Activated T-cell treated with anti-CD3 and anti-CD28 coated beads, Interleukin-2, amount 50 U/mL, for 4 hours (primary cell): Measurements from ENCODE around the gene ARL5A. TPM values are rescaled to one million over a fixed set of nuclear protein-coding genes. Genes with fewer than 3 reads are reported as not detected.
A peak's percentile ranks its signal among the peaks of the same experiment; 100 is the strongest.

Source experiments
- ATAC-seq, 2 donors: fragments of 200-7000 bp; cut with Tn5 transposase; one replicate each; pipeline ENCODE4 v1.10.0; 2021
- DNase-seq: peaks from one replicate; pipeline ENCODE4 v3.0.0-alpha.2; 2020
- H3K27me3 Mint-ChIP-seq: one replicate; pipeline ENCODE4 v1.8.0; 2021; ENCODE audit warnings: low read depth, mixed read lengths
- H3K36me3 Mint-ChIP-seq: one replicate; pipeline ENCODE4 v1.8.0; 2022; ENCODE audit warnings: mixed read lengths; ENCODE audit not compliant: insufficient read depth
- H3K4me1 Mint-ChIP-seq: one replicate; pipeline ENCODE4 v1.8.0; 2021; ENCODE audit warnings: low read depth, mixed read lengths
- H3K4me3 Mint-ChIP-seq: one replicate; pipeline ENCODE4 v1.8.0; 2021; ENCODE audit warnings: mild to moderate bottlenecking, moderate library complexity, mixed read lengths
- H3K9me3 Mint-ChIP-seq: one replicate; pipeline ENCODE4 v1.8.0; 2021; ENCODE audit warnings: mixed read lengths
- total RNA-seq, 3 donors: library from RNA; stranded (reverse); gene quantifications; one replicate each; pipeline ENCODE4 v1.2.1, GENCODE V29; 2021

ARL5A gene
- total RNA-seq, 3 donors from 2014 or later: 68.7 to 83.1 (median 81.2) TPM

GRCh38 chr2:151775057-151775740 is 53.0 kb downstream of the ARL5A start:
- Mint-ChIP-seq H3K4me3 (no peak overlapping the region), H3K4me1 (peaks cover 7% of the 10 kb centered on the region), H3K36me3 (peaks cover 42% of the 10 kb centered on the region), H3K27me3 (no peaks in the 10 kb centered on the region), H3K9me3 (peaks cover 3% of the 10 kb centered on the region)
- ATAC-seq (no peak), DNase-seq (no peak)

- Mint-ChIP-seq H3K9me3 (peaks cover 10% of the 10 kb centered on the region), H3K27me3 (no peaks in the 10 kb centered on the region), H3K4me1 (peaks cover 7% of the 10 kb centered on the region), H3K36me3 (peaks cover 41% of the 10 kb centered on the region), H3K4me3 (no peak overlapping the region)
- ATAC-seq (no peak), DNase-seq (no peak)
Measured at GRCh38 chr2:151774506-151774905, 53.7 kb downstream of the ARL5A start.

GRCh38 chr2:151771599-151772358 is 56.4 kb downstream of the ARL5A start:
- Mint-ChIP-seq H3K9me3 (peaks cover 7% of the 10 kb centered on the region), H3K36me3 (peaks cover 23% of the 10 kb centered on the region), H3K4me3 (no peak overlapping the region), H3K4me1 (peaks cover 14% of the 10 kb centered on the region), H3K27me3 (no peaks in the 10 kb centered on the region)
- ATAC-seq (no peak), DNase-seq (no peak)

- no peaks in the 10 kb centered on the region for H3K27me3 Mint-ChIP-seq
- no peak overlapping the region for H3K4me3 Mint-ChIP-seq
- ATAC-seq: no peak
- H3K9me3 Mint-ChIP-seq: peaks cover 7% of the 10 kb centered on the region
- peaks cover 22% of the 10 kb centered on the region for H3K4me1 Mint-ChIP-seq
- no peak for DNase-seq
- peaks cover 17% of the 10 kb centered on the region for H3K36me3 Mint-ChIP-seq
Measured at GRCh38 chr2:151770995-151771394, 57.2 kb downstream of the ARL5A start.

- peaks cover 13% of the 10 kb centered on the region for H3K36me3 Mint-ChIP-seq
Measured at GRCh38 chr2:151769606-151770005, 58.6 kb downstream of the ARL5A start.

GRCh38 chr2:151767536-151767935 is 60.7 kb downstream of the ARL5A start:
- H3K4me3 Mint-ChIP-seq: no peak overlapping the region
- H3K27me3 Mint-ChIP-seq: no peaks in the 10 kb centered on the region
- DNase-seq (no peak), ATAC-seq (no peak)
- H3K36me3 Mint-ChIP-seq: peaks cover 13% of the 10 kb centered on the region
- peaks cover 27% of the 10 kb centered on the region for H3K4me1 Mint-ChIP-seq
- H3K9me3 Mint-ChIP-seq: peaks cover 7% of the 10 kb centered on the region

More at GRCh38 chr2:151769606-151770005, 58.6 kb downstream of the ARL5A start:
- no peak for ATAC-seq
- no peak for DNase-seq
- Mint-ChIP-seq H3K4me3 (no peak overlapping the region), H3K27me3 (no peaks in the 10 kb centered on the region), H3K9me3 (peaks cover 7% of the 10 kb centered on the region), H3K4me1 (peaks cover 29% of the 10 kb centered on the region)

GRCh38 chr2:151766437-151767153 is 61.6 kb downstream of the ARL5A start:
- Mint-ChIP-seq H3K36me3 (peaks cover 8% of the 10 kb centered on the region), H3K4me1 (peaks cover 27% of the 10 kb centered on the region), H3K9me3 (peaks cover 7% of the 10 kb centered on the region), H3K27me3 (no peaks in the 10 kb centered on the region), H3K4me3 (no peak overlapping the region)
- no peak for DNase-seq
- ATAC-seq: peak; percentile 80 to 87

GRCh38 chr2:151765760-151766410 is 62.3 kb downstream of the ARL5A start:
- peaks cover 7% of the 10 kb centered on the region for H3K9me3 Mint-ChIP-seq
- H3K27me3 Mint-ChIP-seq: no peaks in the 10 kb centered on the region
- H3K36me3 Mint-ChIP-seq: peaks cover 9% of the 10 kb centered on the region
- H3K4me3 Mint-ChIP-seq: no peak overlapping the region
- ATAC-seq: no peak
- peaks cover 27% of the 10 kb centered on the region for H3K4me1 Mint-ChIP-seq
- DNase-seq: no peak

- DNase-seq: no peak
- H3K27me3 Mint-ChIP-seq: no peaks in the 10 kb centered on the region
- H3K36me3 Mint-ChIP-seq: peaks cover 3% of the 10 kb centered on the region
- no peaks in the 10 kb centered on the region for H3K9me3 Mint-ChIP-seq
- ATAC-seq: no peak
- peaks cover 25% of the 10 kb centered on the region for H3K4me1 Mint-ChIP-seq
- no peak overlapping the region for H3K4me3 Mint-ChIP-seq
Measured at GRCh38 chr2:151762694-151763093, 65.5 kb downstream of the ARL5A start.

GRCh38 chr2:151761687-151762086 is 66.5 kb downstream of the ARL5A start:
- no peaks in the 10 kb centered on the region for H3K27me3 Mint-ChIP-seq
- H3K36me3 Mint-ChIP-seq: peaks cover 7% of the 10 kb centered on the region
- no peak for DNase-seq
- H3K4me1 Mint-ChIP-seq: peaks cover 19% of the 10 kb centered on the region
- ATAC-seq: no peak
- H3K4me3 Mint-ChIP-seq: no peak overlapping the region
- H3K9me3 Mint-ChIP-seq: no peaks in the 10 kb centered on the region

- no peaks in the 10 kb centered on the region for H3K9me3 Mint-ChIP-seq
- H3K4me1 Mint-ChIP-seq: peaks cover 15% of the 10 kb centered on the region
- no peak for ATAC-seq
- no peak overlapping the region for H3K4me3 Mint-ChIP-seq
- no peak for DNase-seq
- H3K36me3 Mint-ChIP-seq: peaks cover 6% of the 10 kb centered on the region
- H3K27me3 Mint-ChIP-seq: no peaks in the 10 kb centered on the region
Measured at GRCh38 chr2:151761193-151761592, 67.0 kb downstream of the ARL5A start.

- Mint-ChIP-seq H3K36me3 (peaks cover 6% of the 10 kb centered on the region), H3K27me3 (no peaks in the 10 kb centered on the region), H3K4me1 (peaks cover 5% of the 10 kb centered on the region), H3K4me3 (no peak overlapping the region), H3K9me3 (no peaks in the 10 kb centered on the region)
- ATAC-seq (no peak), DNase-seq (no peak)
Measured at GRCh38 chr2:151760139-151760650, 68.0 kb downstream of the ARL5A start.

- Mint-ChIP-seq H3K4me1 (no peaks in the 10 kb centered on the region), H3K9me3 (no peaks in the 10 kb centered on the region), H3K36me3 (peaks cover 6% of the 10 kb centered on the region), H3K4me3 (no peak overlapping the region), H3K27me3 (no peaks in the 10 kb centered on the region)
- no peak for ATAC-seq
- DNase-seq: no peak
Measured at GRCh38 chr2:151758744-151759143, 69.5 kb downstream of the ARL5A start.

- H3K4me1 Mint-ChIP-seq: no peaks in the 10 kb centered on the region
- no peaks in the 10 kb centered on the region for H3K9me3 Mint-ChIP-seq
- H3K27me3 Mint-ChIP-seq: no peaks in the 10 kb centered on the region
- no peak overlapping the region for H3K4me3 Mint-ChIP-seq
- no peak for ATAC-seq
- H3K36me3 Mint-ChIP-seq: peaks cover 6% of the 10 kb centered on the region
- no peak for DNase-seq
Measured at GRCh38 chr2:151757861-151758260, 70.4 kb downstream of the ARL5A start.
